SHP77 treated with DMSO at 0.1 percent for 48 hours (cell line): Measurements from ENCODE around the gene IFT20.
A peak's percentile ranks its signal among the peaks of the same experiment; 100 is the strongest.
"Not testable (repeated sequence)": the region's sequence is repeated elsewhere in the genome, so short reads cannot be mapped to it uniquely, and the experiment has no call there.

ENCODE experiments used
- DNase-seq: peaks from one replicate; lab custom pipeline; 2025; lab: John Stamatoyannopoulos, UW

The IFT20 gene

GRCh38 chr17:28306954-28307401 lies 28.3 kb downstream of the IFT20 start:
- no peak for DNase-seq

- DNase-seq = no peak
Observed at GRCh38 chr17:28298449-28298848, 36.8 kb downstream of the IFT20 start.

- no peak for DNase-seq
Observed at GRCh38 chr17:28295677-28296578, 39.3 kb downstream of the IFT20 start.

- DNase-seq = no peak
Observed at GRCh38 chr17:28293994-28294393, 41.3 kb downstream of the IFT20 start.

GRCh38 chr17:28292878-28293277 lies 42.4 kb downstream of the IFT20 start:
- not testable (repeated sequence) for DNase-seq

GRCh38 chr17:28291780-28292330 lies 43.4 kb downstream of the IFT20 start:
- no peak for DNase-seq

- DNase-seq = no peak
Observed at GRCh38 chr17:28290703-28291102, 44.6 kb downstream of the IFT20 start.

GRCh38 chr17:28285965-28286364 lies 49.3 kb downstream of the IFT20 start:
- no peak for DNase-seq

- DNase-seq = peak; percentile 9
Observed at GRCh38 chr17:28282596-28282995, 52.7 kb downstream of the IFT20 start.

GRCh38 chr17:28280826-28281225 lies 54.4 kb downstream of the IFT20 start:
- no peak for DNase-seq

- DNase-seq = no peak
Observed at GRCh38 chr17:28279411-28279810, 55.9 kb downstream of the IFT20 start.
